GM21390 (cell line): ENCODE measurements around the gene CLMN.
"Not testable (repeated sequence)": the region's sequence is repeated elsewhere in the genome, so short reads cannot be mapped to it uniquely, and the experiment has no call there.

Experiments
- ATAC-seq: cut with Tn5 transposase; IDR thresholded peaks from one replicate; pipeline ENCODE4 v1.9.1; 2021; ENCODE audit not compliant: unreplicated experiment

The CLMN gene

GRCh38 chr14:95222870-95223398, 96.8 kb downstream of the CLMN start:
- no peak for ATAC-seq

GRCh38 chr14:95222151-95222631, 97.5 kb downstream of the CLMN start:
- no peak for ATAC-seq

- ATAC-seq = no peak
Measured at GRCh38 chr14:95221531-95221930, 98.2 kb downstream of the CLMN start.

GRCh38 chr14:95220663-95221231, 99.0 kb downstream of the CLMN start:
- ATAC-seq = no peak

- ATAC-seq = no peak
Measured at GRCh38 chr14:95218472-95219193, 101.1 kb downstream of the CLMN start.

- ATAC-seq = no peak
Measured at GRCh38 chr14:95218006-95218405, 101.7 kb downstream of the CLMN start.

GRCh38 chr14:95217391-95217900, 102.3 kb downstream of the CLMN start:
- ATAC-seq = no peak

- ATAC-seq = no peak
Measured at GRCh38 chr14:95216008-95216407, 103.7 kb downstream of the CLMN start.

GRCh38 chr14:95215094-95215725, 104.5 kb downstream of the CLMN start:
- ATAC-seq = no peak

GRCh38 chr14:95213774-95214173, 105.9 kb downstream of the CLMN start:
- ATAC-seq = no peak

- no peak for ATAC-seq
Measured at GRCh38 chr14:95211721-95212504, 107.8 kb downstream of the CLMN start.

GRCh38 chr14:95210699-95211098, 109.0 kb downstream of the CLMN start:
- no peak for ATAC-seq

GRCh38 chr14:95208598-95208997, 111.1 kb downstream of the CLMN start:
- ATAC-seq = no peak

GRCh38 chr14:95207475-95208233, 112.1 kb downstream of the CLMN start:
- no peak for ATAC-seq

GRCh38 chr14:95206534-95206933, 113.2 kb downstream of the CLMN start:
- ATAC-seq = no peak

GRCh38 chr14:95204705-95205104, 115.0 kb downstream of the CLMN start:
- no peak for ATAC-seq

GRCh38 chr14:95201745-95202144, 118.0 kb downstream of the CLMN start:
- not testable (repeated sequence) for ATAC-seq

GRCh38 chr14:95200404-95200803, 119.3 kb downstream of the CLMN start:
- no peak for ATAC-seq

GRCh38 chr14:95199298-95199983, 120.3 kb downstream of the CLMN start:
- no peak for ATAC-seq

- no peak for ATAC-seq
Measured at GRCh38 chr14:95198320-95198719, 121.4 kb downstream of the CLMN start.
